ENCODE measurements around the gene PIK3R2.

PIK3R2 gene

DNA sequence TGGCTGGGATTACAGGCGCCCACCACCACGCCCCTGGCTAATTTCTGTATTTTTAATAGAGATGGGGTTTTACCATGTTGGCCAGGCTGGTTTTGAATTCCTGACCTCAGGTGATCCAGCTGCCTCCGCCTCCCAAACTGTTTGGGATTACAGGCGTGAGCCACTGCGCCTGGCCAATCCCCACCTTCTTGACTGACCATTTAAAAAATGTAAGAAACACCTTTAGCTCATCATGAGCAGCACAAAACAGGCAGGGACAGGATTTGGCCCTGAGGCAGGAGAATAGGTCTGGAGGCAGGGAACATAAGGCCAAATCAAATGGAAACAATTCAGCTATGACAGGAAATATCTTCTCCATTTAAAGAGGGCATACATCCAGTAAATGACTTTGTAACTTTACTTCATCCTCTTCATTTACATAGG, 38.7 kb downstream of the PIK3R2 start:
- DNase-seq (ENCODE audit: low read depth, low spot score): no peak
- ChIA-PET CTCF (interaction anchor here (0.7 to 5.6 kb wide), 29 partner anchors 9 to 220 kb away, joined by 3 to 123 read pairs (median 6); partner anchors contain the start of genes IFI30, LSM4 and RAB3A), POLR2A (interaction anchor here (1.1 kb wide), 1 partner anchor 90 kb away, joined by 5 read pairs; the partner anchor contains the start of gene JUND)
- TF ChIP-seq CTCF (IDR thresholded peaks at IDR 0.05; ENCODE audit: insufficient read depth, low read length, missing control alignments): no peak
- peak overlapping the region; percentile 65 for H3K4me3 ChIP-seq (ENCODE audit: low read depth, low read length)

DNA sequence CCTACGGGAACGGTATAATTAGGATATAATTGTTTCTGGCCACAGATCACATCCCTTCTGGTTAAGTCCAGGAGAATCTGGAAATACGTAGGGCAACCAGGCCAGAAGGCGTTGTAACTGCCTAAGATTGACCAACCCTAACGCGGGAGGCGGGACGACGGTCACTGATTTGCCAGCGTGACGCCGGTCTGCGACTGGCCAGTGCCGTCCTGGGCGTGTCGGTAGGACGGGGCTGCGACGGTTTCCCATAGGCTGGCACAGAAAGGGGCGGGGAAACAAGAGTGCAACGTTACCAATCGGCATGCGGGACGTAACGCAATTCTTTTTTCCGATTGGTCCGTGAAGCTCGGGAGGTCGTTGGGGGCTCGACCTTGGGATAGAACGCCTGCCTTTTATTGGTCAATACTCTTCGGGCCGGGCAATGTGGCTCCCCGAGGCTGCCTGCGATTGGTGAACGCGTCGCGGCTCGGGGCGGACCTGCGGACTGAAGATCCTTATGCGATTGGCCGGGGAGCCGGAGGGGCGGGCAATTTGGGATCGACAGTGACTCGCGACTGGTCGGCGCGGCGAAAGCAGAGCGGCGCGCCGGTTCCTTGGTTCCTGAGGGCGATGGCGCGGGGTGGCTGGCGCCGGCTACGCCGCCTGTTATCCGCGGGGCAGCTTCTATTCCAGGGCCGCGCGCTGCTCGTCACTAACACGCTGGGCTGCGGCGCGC, 39.9 kb downstream of the PIK3R2 start, which contains the start of gene MPV17L2:
Gene MPV17L2 (plus strand): TSS at position 546 of the 715 bp plus-strand sequence. CDS start 64 bp downstream, at position 610.
- peak within 1 kb of the TSS; percentile 77 for H3K4me3 ChIP-seq (ENCODE audit: low read depth, low read length)
- ChIA-PET POLR2A (interaction anchor here (0.6 to 1.0 kb wide), 6 partner anchors 28 to 259 kb away, joined by 3 to 7 read pairs (median 3); no protein-coding TSS in a partner anchor), CTCF (interaction anchor here (0.6 to 5.6 kb wide), 22 partner anchors 9 to 140 kb away, joined by 3 to 123 read pairs (median 7); partner anchors contain the start of genes IFI30 and RAB3A)
- no peak for TF ChIP-seq CTCF (IDR thresholded peaks at IDR 0.05; ENCODE audit: insufficient read depth, low read length, missing control alignments)
- DNase-seq (ENCODE audit: low read depth, low spot score): peak; percentile 100

- ChIA-PET POLR2A (interaction anchor here (0.6 to 1.0 kb wide), 4 partner anchors 28 to 87 kb away, joined by 3 to 7 read pairs (median 3); no protein-coding TSS in a partner anchor), CTCF (interaction anchor here (0.7 to 5.6 kb wide), 11 partner anchors 9 to 86 kb away, joined by 3 to 123 read pairs (median 9); partner anchors contain the start of genes IFI30 and RAB3A)
- peak overlapping the region; percentile 77 for H3K4me3 ChIP-seq (ENCODE audit: low read depth, low read length)
- DNase-seq (ENCODE audit: low read depth, low spot score): no peak
- TF ChIP-seq CTCF (IDR thresholded peaks at IDR 0.05; ENCODE audit: insufficient read depth, low read length, missing control alignments): no peak
Observed at GRCh38 chr19:18193388-18194180, 40.6 kb downstream of the PIK3R2 start.

- no peak for TF ChIP-seq CTCF (IDR thresholded peaks at IDR 0.05; ENCODE audit: insufficient read depth, low read length, missing control alignments)
- H3K4me3 ChIP-seq (ENCODE audit: low read depth, low read length): peak overlapping the region; percentile 77
- POLR2A ChIA-PET: interaction anchor here (0.8 kb wide), 1 partner anchor 58 kb away, joined by 3 read pairs; no protein-coding TSS in a partner anchor
- no peak for DNase-seq (ENCODE audit: low read depth, low spot score)
- CTCF ChIA-PET: interaction anchor here (1.1 to 5.6 kb wide), 3 partner anchors 11 to 31 kb away, joined by 3 to 34 read pairs (median 4); partner anchors contain the start of gene RAB3A
Observed at GRCh38 chr19:18194181-18194530, 41.2 kb downstream of the PIK3R2 start.

DNA sequence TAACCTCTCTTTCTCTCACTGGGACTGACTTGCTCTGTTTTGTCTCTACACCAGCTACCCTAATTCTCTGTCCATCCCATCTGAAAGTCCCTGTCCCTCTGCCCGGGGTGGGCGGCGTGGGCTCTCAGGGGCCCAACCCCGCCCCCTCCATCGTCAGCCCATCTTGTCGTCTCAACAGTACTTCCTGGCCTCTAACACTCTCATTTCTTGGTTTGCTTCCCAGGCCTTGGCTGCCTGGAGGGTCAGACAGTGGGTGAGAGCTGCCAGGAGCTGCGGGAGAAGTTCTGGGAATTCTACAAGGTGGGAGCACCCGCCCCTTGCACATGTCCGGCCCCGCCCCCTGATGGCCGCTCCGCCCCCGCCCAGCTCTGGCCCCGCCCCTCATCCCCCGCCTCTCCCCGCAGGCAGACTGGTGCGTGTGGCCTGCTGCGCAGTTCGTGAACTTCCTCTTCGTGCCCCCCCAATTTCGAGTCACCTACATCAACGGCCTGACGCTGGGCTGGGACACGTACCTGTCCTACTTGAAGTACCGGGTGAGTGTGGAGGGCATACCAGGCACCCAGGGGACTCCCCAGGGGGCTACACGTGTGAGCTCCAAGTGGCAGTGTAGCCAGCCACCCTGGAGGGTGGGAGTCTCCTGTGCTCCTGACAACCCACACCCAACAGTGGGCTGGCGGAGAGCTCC, 41.7 kb downstream of the PIK3R2 start:
- ChIA-PET POLR2A (interaction anchor here (0.8 kb wide), 1 partner anchor 57 kb away, joined by 3 read pairs; no protein-coding TSS in a partner anchor), CTCF (interaction anchor here (0.9 to 5.6 kb wide), 5 partner anchors 10 to 81 kb away, joined by 3 to 34 read pairs (median 3); partner anchors contain the start of gene RAB3A)
- H3K4me3 ChIP-seq (ENCODE audit: low read depth, low read length): no peak overlapping the region; the same call in 1 of the 2 replicates
- no peak for TF ChIP-seq CTCF (IDR thresholded peaks at IDR 0.05; ENCODE audit: insufficient read depth, low read length, missing control alignments)
- no peak for DNase-seq (ENCODE audit: low read depth, low spot score)

All from AG04449 (cell line).